ENCODE data around the gene JAML.

Gene JAML

GRCh38 chr11:118167906-118168305, 56.9 kb downstream of the JAML start:
- no peak for DNase-seq (ENCODE audit: low spot score)

- DNase-seq (ENCODE audit: low spot score), result no peak
These were observed 57.6 kb downstream of the JAML start for GRCh38 chr11:118167253-118167652.

DNA sequence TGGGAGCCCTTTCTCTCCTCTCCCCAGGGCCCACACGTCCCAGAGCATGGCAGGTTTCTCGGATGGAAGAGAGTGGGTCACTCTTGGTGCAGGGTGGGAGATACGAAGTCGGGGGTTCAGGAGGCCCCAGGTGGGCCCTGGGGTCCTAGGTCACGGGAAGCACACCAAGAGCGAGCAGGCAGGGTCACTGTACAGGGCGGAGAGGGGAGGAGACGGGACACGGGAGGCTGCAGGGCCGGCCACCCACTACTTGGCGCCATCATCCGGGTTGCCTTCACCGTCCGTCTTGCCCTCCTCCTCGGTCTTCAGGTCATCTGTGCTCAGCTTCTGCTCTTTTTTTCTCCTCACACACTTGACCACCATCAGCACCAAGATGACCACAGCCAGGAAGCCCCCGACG, 58.2 kb downstream of the JAML start:
- no peak for DNase-seq (ENCODE audit: low spot score)

DNA sequence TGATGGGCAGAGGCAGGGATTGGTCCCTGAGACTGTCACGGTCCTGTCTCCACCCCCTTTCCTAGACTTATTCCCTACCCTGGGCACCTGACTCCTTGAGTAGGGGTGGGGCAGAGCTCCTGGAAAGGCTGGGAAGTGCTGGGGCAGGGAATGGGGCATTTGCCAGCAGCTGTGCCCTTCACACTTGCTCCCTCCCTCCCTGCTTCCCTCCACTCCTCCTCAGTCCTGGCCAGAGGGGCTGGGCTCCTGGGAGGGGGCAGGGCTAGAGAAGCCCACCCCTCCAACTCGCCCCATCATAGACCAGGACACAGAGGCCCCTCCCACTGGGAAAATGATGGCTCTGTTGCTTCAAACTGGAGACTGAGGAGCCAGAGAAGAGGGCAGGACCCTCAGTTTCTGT, 59.9 kb downstream of the JAML start:
- no peak for DNase-seq (ENCODE audit: low spot score)

- no peak for DNase-seq (ENCODE audit: low spot score)
These were observed 61.3 kb downstream of the JAML start for GRCh38 chr11:118163494-118163893.

GRCh38 chr11:118162846-118163245, 62.0 kb downstream of the JAML start:
- no peak for DNase-seq (ENCODE audit: low spot score)

DNA sequence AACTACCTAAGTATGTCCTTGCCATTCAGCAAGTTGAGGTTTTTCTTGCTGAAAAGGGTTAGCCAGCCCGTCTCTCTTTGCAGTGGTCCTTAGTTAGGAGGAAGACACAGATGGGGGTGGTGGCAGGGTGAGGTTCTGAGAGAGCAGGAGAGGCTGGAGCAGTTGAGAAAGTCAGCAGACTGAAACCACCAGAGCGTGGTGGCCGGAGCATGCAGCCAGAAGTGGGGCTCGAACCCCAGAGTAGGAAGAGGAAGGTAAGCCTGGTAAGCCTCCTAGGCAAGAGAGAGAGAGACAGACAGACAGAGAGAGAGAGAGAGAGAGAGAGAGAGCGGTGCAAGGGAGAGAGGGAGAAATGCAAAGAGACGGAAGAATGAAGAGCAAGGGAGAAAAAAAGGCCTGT, 63.0 kb downstream of the JAML start:
- no peak for DNase-seq (ENCODE audit: low spot score)

DNA sequence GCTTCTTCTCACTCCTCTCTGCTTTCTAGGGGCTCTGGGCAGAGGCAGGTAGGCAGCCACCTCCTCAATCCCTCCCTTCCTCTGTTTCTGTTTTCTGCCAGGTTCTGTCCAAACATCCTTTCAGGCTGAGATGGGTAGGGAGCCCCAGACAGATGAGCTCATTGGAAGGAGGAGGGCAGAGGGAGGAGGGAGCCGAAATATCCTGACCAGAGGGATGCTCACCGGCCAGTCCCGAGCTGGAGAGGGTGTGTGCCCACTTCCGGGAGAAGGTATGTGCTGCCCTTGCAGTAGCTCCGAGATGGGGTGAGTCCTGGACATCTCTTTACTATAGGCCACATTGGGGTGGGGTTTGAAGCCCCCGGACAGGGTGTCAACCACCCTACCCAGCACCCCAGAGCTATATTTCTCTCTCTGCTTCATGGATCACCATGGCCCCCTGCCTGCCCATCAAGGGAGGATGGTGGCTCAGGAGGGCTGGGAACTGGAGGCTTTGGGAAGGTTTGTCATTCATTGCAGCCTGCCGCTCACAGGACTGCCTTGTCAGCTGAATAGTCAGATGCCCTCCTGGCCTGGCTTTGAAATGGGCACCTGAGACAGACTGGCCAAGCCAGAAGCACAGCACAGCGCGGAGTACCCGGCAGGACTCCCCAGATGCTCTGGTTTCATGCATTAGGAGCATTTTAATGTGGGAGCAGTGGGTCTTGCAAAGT, 67.5 kb downstream of the JAML start:
- no peak for DNase-seq (ENCODE audit: low spot score)

DNA sequence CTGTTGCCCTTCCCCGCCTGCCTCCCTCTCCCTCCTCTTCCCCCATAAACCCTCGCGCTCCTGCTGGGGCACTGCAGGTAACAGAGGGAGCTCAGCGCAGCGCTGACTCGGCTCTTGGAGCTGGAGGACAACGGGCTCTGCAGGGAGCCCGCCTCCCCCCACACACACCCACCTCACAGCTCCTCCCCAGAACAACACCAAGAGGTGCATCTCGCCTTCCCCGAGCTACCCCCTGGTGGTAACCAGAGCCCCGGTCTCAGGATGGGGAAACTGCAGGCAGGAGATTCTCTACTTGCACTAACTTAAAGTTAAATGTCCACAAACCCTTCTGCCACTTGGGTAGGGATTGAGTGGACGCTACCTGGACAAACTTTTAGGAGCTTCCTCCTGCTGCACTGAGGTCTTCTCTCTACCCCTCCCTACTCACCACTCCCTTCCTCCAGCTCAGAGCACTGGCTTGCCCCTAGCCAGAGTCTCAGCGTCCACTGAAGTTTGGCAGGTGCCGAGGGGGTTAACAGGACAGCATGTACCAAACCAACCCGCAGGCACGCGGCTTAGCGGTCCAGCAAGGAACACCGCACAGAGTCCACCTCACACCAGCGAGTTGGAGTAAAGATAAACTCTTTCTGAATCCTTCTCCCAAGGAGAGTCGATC, 68.2 kb downstream of the JAML start:
- DNase-seq (ENCODE audit: low spot score), result no peak

DNA sequence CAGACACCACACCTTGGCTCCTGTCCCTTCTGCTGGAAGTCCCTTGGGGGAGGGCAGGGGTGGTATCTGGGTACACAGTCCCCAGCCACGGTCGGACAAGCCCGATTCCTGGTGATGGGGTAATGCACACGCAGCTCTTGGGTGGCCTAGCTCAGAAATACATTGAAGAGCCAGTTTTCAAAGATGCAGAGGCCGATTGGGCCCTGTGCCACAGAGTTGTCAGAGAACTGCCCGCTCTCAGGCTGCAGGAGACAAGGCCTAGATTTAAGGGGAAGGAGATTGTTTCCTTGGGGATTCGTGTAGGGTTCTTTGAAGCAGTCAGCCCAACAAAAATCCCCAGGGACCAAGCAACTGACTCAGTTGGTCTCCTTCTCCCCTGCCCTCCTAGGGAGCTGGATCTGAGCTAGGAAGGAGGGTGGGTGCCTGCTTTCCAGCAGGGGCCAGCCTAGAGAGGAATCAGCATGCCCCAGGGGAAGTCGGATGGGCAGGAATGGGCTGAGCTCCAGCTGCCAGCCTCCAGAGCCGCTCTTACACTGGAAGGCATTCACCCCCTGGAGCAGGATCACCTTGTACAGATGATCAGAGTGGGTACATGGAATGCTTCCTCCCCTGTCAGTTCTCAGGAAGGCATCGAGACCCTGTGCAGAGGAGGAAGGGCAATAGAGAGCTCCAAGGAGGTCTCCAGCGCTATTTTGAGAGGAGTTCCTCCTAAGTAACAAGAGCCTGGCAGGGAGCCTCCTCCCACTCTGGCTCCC, 68.9 kb downstream of the JAML start:
- DNase-seq (ENCODE audit: low spot score), result no peak

- no peak for DNase-seq (ENCODE audit: low spot score)
These were observed 70.2 kb downstream of the JAML start for GRCh38 chr11:118154641-118155040.

GRCh38 chr11:118153976-118154375, 70.8 kb downstream of the JAML start:
- no peak for DNase-seq (ENCODE audit: low spot score)

- no peak for DNase-seq (ENCODE audit: low spot score)
These were observed 71.3 kb downstream of the JAML start for GRCh38 chr11:118153516-118153915.

DNA sequence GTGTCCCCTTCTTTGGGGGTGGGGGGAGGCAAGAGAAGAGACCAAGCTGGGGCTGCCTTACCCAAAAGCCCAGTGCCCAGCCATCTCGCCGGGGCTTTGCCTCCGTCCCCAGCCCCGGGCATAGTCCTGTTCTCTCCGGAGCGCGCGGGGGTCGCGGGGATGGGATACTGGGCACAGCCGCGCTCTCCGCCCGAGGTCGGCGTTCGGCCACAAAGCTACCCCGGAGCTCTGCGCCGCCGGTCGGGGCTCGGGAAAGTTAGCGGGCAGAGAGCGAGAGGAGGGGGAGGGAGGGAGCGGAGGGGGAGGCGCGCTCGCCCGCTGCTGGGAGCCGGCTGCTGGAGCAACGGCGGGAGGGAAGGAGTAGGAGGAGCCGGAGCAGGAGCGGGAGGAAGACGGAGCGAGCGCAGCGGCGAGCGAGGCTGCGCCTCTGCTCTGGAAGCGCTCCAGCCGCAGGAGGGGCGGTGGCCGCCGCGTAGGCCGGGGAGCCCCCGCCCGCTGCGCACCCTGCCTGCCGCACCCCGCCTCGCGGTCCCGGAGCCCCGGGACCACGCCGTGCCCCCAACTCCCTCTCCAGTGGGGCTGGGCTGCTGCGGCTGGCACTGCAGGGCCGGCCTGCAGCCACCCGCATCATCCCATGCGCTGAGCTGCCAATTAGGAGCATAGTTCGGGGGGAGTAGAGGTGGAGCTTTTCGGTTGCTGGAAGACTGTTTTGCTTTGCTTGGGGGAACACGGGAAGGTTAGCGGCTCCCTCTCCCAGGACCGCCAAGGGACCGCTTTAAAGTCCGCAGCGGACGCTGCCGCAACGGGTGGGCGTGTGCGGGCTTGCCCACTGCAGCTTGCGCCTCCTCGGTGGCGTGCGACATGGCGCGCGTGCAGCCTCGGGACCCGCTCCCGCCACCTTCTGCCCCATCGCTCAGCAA, 72.0 kb downstream of the JAML start, which contains the start of gene SCN4B:
Gene SCN4B, minus strand, starts transcription at position 272 of the 920 bp plus-strand sequence. Its CDS starts 150 bp downstream, at position 122.
- no peak for DNase-seq (ENCODE audit: low spot score)

GRCh38 chr11:118152020-118152551, 72.7 kb downstream of the JAML start:
- no peak for DNase-seq (ENCODE audit: low spot score)

GRCh38 chr11:118151431-118151830, 73.4 kb downstream of the JAML start:
- no peak for DNase-seq (ENCODE audit: low spot score)

DNA sequence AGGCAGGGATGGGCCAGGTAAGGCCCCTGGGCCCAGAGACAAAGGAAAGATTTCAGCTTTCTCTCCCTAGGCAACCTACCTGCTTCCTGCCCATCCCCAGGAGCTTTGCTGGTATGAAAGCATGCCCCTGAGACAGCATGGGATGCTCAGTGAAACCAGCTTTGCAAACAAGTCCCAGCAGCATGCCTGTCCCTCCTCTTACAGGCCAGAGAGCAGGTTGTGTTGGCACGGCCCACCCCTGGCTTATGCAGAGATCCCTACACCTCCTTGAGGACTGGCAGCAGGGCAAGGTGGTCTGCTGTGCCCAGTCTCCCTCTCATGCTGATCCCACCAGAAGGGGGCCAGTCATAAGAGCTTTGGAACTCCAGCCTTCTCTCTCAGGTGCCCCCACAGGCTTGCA, 75.3 kb downstream of the JAML start:
- no peak for DNase-seq (ENCODE audit: low spot score)

DNA sequence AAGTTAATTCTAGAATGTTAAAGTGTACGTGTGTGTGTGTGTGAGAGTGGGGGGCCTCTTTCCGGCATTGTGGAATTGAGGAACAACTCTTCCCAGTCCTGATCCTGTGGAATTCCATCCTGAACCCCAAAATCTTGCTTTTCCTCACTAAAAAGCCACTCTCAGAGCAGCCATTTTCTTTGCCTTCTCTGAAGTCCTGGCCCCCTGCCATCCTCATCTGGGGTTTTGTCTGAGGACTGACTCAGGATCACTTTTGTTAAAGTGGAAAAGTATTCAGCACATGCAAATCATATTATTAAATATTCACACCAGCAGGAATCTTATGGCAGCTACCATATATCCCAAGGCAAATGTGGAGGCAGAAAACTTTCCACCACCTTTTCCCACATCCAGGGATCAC, 76.0 kb downstream of the JAML start:
- DNase-seq (ENCODE audit: low spot score), result no peak

- DNase-seq (ENCODE audit: low spot score), result no peak
These were observed 76.6 kb downstream of the JAML start for GRCh38 chr11:118148240-118148639.

DNA sequence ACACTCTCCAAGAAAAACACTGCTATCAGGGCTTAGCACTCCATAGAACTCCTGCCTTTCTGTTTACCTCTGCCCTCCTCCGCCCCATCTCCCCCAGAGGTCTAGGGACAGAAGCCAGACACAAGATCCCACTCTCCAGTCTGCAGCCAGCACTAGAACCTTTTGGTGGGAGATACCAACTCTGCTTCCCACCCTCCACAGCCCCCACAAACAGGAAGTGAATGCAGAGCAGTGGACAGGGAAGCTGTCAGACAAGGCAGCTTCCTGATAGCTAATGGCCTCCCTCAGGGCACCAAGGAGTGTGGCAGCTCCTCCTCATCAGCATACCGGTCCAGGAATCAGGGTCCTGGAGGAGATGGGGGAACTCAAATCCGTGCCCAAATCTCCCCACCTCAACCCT, 77.3 kb downstream of the JAML start:
- DNase-seq (ENCODE audit: low spot score), result no peak

GRCh38 chr11:118146554-118146953, 78.3 kb downstream of the JAML start:
- no peak for DNase-seq (ENCODE audit: low spot score)

Measured in RKO (cell line).